Measurements from ENCODE around the gene UBALD1. TPM values are rescaled to one million over a fixed set of nuclear protein-coding genes. Genes with fewer than 3 reads are reported as not detected.

The UBALD1 gene
- total RNA-seq: 11.4 and 12.2 TPM in 2 replicates

DNA sequence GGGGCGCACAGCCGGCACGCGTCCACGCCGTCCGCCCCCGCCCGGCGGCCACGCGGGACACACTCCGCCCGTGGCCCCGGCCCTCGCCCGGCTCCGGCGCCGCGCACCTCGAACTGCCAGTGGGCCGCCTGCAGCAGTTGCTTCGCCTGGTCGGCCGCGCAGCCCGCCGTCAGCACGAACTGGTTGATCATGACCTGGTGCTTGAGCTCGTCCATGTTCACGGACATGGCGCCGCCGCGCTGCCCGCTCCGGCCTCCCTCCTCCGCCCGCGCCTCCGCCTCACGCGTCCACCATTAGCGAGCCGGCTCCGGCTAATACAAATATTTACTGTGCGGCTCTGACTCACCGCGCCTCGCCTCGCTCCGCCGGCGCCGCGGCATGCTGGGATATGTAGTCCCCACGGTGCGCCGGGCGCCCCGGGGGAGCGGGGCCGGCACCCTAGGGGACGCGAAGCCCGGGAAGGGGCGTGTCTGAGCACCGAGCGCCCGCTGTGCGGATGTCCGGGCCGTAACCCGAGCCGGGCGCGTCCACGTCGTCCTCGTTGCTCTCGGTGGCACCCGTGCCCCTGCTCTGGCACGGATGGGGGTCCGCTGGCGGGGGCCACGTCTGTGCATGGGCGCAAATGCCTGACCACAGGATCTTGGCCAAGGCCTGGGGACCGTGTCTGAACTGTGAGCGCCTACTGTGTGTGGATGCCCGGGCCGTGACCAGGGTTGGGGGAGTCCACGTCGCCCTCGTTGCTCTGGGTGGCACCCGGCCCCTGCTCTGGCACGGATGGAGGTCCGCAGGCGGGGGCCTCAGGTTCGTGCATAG, at the start of gene UBALD1:
UBALD1 (minus strand) TSS at position 318 of the 813 bp plus-strand sequence; CDS start at position 227, 91 bp downstream.

DNA sequence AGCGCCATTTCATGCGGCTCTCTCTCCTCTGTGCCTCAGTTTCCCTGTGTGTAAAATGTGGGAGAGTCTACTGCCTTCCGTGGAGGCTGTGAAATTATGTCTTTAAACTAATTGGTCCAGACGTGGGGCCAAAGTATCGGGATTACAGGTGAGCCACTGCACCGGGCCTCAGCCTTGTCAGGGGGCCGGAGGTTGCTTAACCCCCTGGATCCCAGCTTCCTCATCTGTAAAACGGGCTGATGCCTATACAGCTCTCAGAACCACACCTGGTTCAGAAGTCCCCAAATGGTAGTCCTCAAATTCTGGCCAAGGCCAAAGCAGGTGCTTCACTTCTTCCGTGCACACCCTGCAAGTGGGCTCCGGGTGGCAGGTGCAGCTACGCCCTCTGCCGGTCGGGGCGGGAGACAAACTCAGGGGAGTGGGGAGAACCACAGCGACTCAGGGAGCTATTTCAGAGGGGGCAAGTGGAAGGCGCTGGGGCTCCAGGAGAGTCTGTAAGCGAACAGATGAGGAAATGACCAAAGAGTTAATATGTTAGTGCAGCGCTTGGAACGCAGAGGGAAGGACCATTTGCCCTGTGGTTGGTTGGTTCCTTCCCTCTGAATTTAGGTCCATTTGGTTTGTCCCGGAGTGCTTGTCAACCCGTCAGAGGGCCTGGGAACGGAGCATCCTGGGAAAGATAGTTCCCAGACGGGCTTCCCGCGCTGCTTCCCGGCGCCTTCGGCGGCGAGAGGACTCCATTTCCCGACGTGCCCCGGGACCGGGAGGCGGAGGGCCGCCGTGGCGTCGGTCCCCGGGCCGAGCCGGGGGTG, 9.5 kb upstream of the UBALD1 start, which contains the start of gene MGRN1:
MGRN1 (plus strand) TSS at position 812 of the 812 bp plus-strand sequence. CDS start 135 bp downstream, outside the sequence.

Small RNAs within 50 kb of the gene (small RNA-seq; reads per million reads assigned to genes)
- not detected for gene RN7SL850P (ENCODE audit: low replicate concordance)

Other genes starting within 250 kb of the UBALD1 start
- gene VASN, start 243.0 kb downstream of the UBALD1 start, total RNA-seq: 142 and 358 TPM in 2 replicates
- gene CORO7, start 198.3 kb downstream of the UBALD1 start, total RNA-seq: 26.9 and 30.5 TPM in 2 replicates
- 50.8 and 63.1 TPM in 2 replicates for gene DNAJA3, start 189.0 kb downstream of the UBALD1 start, total RNA-seq
- 66.7 and 85.1 TPM in 2 replicates for gene NMRAL1, start 140.3 kb downstream of the UBALD1 start, total RNA-seq
- 57.1 and 68.4 TPM in 2 replicates for gene HMOX2, start 138.5 kb downstream of the UBALD1 start, total RNA-seq
- gene CDIP1, start 76.1 kb downstream of the UBALD1 start, total RNA-seq: 13.9 and 19.0 TPM in 2 replicates
- under 0.01 TPM in 2 replicates for gene C16orf96, start 58.5 kb downstream of the UBALD1 start, total RNA-seq
- gene MGRN1, start 9.9 kb upstream of the UBALD1 start, total RNA-seq: 53.0 and 56.8 TPM in 2 replicates
- 18.2 and 23.2 TPM in 2 replicates for gene NUDT16L1, start 78.7 kb upstream of the UBALD1 start, total RNA-seq
- 26.7 and 31.4 TPM in 2 replicates for gene ANKS3, start 119.4 kb upstream of the UBALD1 start, total RNA-seq
- gene DNAAF8, start 119.6 kb upstream of the UBALD1 start, total RNA-seq: 0.57 and 1.1 TPM in 2 replicates
- 10.9 and 19.5 TPM in 2 replicates for gene ZNF500, start 152.3 kb upstream of the UBALD1 start, total RNA-seq
- gene SEPTIN12, start 173.5 kb upstream of the UBALD1 start, total RNA-seq: not detected in 2 replicates
- gene SMIM22, start 180.5 kb upstream of the UBALD1 start, total RNA-seq: not detected in 2 replicates
- gene ROGDI, start 187.7 kb upstream of the UBALD1 start, total RNA-seq: 15.5 and 28.8 TPM in 2 replicates
- gene GLYR1, start 232.4 kb upstream of the UBALD1 start, total RNA-seq: 40.5 and 57.8 TPM in 2 replicates
- gene UBN1, start 232.6 kb upstream of the UBALD1 start, total RNA-seq: 28.2 and 30.4 TPM in 2 replicates